Brain microvascular endothelial cell (primary cell): ENCODE results near the gene IL1A.

Experiments used
- DNase-seq: peaks from one replicate; pipeline ENCODE4 v3.0.0-alpha.2; 2020
- H3K27ac ChIP-seq: fragments of 250-450 bp; sonication (Bioruptor Pico); 2 replicates; pipeline ENCODE4 v1.5.1; 2020; ENCODE audit warnings: mild to moderate bottlenecking, moderate library complexity
- H3K27me3 ChIP-seq: fragments of 250-450 bp; sonication (Bioruptor Pico); replicated peaks from 2 replicates; pipeline ENCODE4 v1.5.1; 2020; ENCODE audit warnings: mild to moderate bottlenecking
- H3K36me3 ChIP-seq: fragments of 250-450 bp; sonication (Bioruptor Pico); replicated peaks from 2 replicates; pipeline ENCODE4 v1.5.1; 2020; ENCODE audit warnings: mild to moderate bottlenecking
- H3K4me3 ChIP-seq: 2 replicates; pipeline ENCODE4 v1.5.1; 2011; ENCODE audit warnings: low read depth, mild to moderate bottlenecking, control low read depth, low read length, moderate library complexity
- in situ Hi-C: cut with HindIII; loops from 2 replicates; pipeline ENCODE4 v1.10.0; 2017; ENCODE audit warnings: low sequenced_read_pairs, low pct_ligation_motif_present
- TF ChIP-seq, protein P1 (sequence below): IDR thresholded peaks from 2 replicates; pipeline ENCODE4 v1.5.1; 2011; ENCODE audit warnings: low read depth, mild to moderate bottlenecking, moderate library complexity, low read length, control low read depth, inconsistent platforms; ENCODE audit errors: missing control alignments

The IL1A gene

DNA sequence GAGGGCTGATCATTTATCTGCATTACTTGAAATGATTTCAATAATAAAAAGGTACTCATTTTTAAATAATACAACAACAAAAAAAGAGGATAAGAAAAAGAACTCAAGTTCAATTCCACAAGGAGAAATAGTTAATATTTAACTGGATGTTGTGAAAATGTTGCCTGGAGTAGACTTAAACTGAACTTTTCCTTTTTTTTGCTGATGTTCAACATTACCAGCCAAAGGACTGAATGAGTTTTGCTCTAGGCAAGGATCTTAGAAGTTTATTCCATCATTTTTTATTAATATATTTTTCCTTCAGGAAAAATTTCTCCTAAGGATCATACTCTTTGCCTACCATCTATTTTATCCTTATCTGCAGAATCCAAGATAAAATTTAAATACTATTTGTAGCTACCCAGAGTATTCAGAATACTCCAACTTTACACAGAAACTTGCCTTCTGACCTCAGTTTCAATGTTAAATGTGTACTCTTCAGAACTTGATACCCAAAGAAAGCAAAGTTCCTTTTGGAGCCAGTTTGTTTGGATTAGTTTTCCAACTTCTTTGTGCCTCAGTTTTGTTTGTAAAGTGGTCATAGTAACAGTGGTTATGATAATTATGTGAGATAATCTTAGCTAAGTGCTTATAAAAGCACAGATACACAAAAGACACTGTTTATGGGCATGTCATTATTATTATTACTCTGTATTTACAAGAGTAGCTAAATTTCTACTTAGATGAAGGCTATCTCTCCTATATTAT lies 32.7 kb downstream of the IL1A start:
- H3K4me3 ChIP-seq: no peak overlapping the region
- no peaks in the 10 kb centered on the region for H3K36me3 ChIP-seq
- H3K27me3 ChIP-seq: no peaks in the 10 kb centered on the region
- in situ Hi-C loops: loop anchor here (25.0 kb wide), 1 partner anchor 186 kb away; no protein-coding TSS in a partner anchor
- DNase-seq: no peak
- TF ChIP-seq, protein P1, sequence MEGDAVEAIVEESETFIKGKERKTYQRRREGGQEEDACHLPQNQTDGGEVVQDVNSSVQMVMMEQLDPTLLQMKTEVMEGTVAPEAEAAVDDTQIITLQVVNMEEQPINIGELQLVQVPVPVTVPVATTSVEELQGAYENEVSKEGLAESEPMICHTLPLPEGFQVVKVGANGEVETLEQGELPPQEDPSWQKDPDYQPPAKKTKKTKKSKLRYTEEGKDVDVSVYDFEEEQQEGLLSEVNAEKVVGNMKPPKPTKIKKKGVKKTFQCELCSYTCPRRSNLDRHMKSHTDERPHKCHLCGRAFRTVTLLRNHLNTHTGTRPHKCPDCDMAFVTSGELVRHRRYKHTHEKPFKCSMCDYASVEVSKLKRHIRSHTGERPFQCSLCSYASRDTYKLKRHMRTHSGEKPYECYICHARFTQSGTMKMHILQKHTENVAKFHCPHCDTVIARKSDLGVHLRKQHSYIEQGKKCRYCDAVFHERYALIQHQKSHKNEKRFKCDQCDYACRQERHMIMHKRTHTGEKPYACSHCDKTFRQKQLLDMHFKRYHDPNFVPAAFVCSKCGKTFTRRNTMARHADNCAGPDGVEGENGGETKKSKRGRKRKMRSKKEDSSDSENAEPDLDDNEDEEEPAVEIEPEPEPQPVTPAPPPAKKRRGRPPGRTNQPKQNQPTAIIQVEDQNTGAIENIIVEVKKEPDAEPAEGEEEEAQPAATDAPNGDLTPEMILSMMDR: no peak
- H3K27ac ChIP-seq: peak overlapping the region; percentile 57

DNA sequence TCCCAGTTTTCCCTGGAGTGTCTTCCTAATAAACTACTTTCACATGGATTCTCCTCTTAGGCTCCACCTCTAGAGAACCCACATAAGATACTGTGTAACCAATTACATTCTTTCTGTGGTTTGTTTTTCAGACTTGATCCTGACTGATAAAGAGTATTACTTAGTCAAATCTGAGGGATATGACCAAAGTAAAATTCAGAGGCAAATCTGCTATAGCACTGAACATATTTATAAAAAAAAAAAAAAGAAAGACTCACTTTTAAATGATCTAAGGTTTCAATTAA lies 33.8 kb downstream of the IL1A start:
- Histone ChIP-seq H3K27ac (peak overlapping the region; percentile 81), H3K4me3 (no peak overlapping the region), H3K27me3 (no peaks in the 10 kb centered on the region), H3K36me3 (no peaks in the 10 kb centered on the region)
- peak; percentile 43 for DNase-seq
- TF ChIP-seq, protein P1: no peak
- in situ Hi-C loops: loop anchor here (25.0 kb wide), 1 partner anchor 187 kb away; no protein-coding TSS in a partner anchor

DNA sequence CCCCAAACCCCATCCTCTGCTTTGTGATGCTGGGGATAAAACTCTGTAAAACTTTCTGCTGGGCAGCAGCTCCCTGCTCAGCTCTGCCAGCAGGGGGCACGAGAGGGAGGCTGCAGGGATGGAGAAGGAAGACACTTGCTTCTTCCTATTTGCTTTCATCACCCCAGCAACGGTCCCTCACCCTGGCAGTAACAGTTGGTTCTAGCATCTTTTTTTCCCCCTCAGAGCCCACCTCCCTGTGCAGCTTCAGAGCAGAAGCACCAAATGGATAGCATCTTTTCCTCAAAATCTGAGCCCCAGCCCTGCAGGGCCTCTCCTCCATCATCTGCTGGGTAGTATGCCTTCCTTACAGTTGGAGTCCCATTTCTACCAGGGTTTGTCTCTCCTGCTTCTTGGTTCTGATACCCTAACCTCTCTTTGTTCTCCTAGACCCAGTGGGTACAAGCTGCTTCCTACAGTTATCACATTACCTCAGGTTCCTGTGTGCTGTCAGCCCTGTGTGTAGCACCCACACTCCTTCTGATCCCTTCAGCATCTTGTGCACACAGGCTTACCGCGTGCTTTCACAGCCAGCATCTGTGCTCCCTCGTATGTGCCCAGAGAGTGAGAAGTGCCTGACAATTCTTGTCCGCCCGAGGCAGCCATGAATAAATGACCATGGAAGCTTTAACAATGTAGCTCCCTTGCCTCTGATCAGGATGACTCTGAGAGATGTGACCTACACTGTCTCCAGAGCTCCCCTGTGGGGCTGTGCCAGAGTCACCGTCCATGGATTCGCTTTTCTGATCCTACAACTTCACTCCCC lies 34.3 kb downstream of the IL1A start:
- H3K27ac ChIP-seq: peak overlapping the region; percentile 81
- H3K27me3 ChIP-seq: no peaks in the 10 kb centered on the region
- peak; percentile 81 for DNase-seq
- H3K4me3 ChIP-seq: no peak overlapping the region
- TF ChIP-seq, protein P1: peak; percentile 99
- no peaks in the 10 kb centered on the region for H3K36me3 ChIP-seq
- in situ Hi-C loops: loop anchor here (25.0 kb wide), 1 partner anchor 187 kb away; no protein-coding TSS in a partner anchor

DNA sequence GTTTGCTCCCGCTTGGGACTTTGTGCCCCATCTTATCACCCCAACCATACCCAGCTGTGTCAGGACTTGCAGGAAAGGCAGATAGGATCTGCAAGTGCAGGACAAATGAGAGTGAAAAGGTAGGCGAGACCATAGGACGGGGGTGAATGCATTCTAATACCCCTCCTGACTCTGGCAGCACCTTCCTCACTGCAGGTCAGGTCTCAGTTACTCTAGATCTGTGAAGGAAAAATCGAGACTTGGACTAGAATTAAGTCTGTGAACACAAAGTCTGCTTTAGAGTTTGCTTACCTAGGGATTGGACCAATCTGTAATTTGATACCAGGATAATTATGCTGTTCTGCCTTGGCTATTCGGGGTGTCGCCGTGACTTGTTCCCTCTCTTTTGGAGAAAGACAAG lies 43.8 kb downstream of the IL1A start:
- Histone ChIP-seq H3K27me3 (no peaks in the 10 kb centered on the region), H3K4me3 (no peak overlapping the region), H3K27ac (no peak overlapping the region), H3K36me3 (no peaks in the 10 kb centered on the region)
- DNase-seq: no peak
- TF ChIP-seq, protein P1: no peak
- in situ Hi-C loops: no loop called here

DNA sequence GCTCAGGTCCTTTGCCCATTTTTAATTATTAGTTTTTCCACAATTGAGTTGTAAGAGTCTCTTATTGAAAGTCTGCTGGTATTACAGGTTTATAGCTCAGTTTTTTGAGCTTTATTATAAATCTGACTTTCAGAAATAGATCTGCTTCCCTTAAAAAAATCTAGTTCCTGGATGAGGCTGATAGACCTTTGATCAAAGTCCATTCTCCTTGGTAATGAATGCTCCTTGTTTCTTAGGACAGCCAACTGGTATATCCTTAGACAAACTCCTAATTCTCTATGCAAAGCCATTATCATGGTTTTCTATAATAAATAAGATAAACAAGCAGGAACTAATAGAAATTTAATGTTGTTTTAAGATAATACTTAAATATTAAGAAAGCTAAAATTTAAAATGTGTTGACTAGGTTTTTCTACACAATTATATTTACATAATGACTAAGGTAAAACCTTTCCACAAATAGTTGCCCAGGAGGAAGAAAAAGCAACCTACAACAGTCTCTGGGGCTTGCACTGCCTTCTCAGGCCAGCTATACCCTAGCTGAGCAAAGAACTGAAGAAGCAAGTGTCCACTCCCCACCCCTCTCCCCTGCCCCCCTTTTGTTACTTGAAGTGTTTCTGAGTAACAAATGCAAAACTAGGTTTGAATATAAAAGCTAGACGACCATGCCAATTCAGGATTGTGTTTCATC lies 46.6 kb downstream of the IL1A start:
- peak overlapping the region; percentile 9 for H3K27ac ChIP-seq
- H3K36me3 ChIP-seq: no peaks in the 10 kb centered on the region
- no peaks in the 10 kb centered on the region for H3K27me3 ChIP-seq
- TF ChIP-seq, protein P1: no peak
- no peak for DNase-seq
- no peak overlapping the region for H3K4me3 ChIP-seq
- in situ Hi-C loops: no loop called here
